ENCODE data around the gene ZKSCAN3. TPM values are rescaled to one million over a fixed set of nuclear protein-coding genes. Genes with fewer than 3 reads are reported as not detected.
A peak's percentile ranks its signal among the peaks of the same experiment; 100 is the strongest.

Gene ZKSCAN3
- polyA plus RNA-seq, 1 donor from 2014 or later, result 14.9 TPM

DNA sequence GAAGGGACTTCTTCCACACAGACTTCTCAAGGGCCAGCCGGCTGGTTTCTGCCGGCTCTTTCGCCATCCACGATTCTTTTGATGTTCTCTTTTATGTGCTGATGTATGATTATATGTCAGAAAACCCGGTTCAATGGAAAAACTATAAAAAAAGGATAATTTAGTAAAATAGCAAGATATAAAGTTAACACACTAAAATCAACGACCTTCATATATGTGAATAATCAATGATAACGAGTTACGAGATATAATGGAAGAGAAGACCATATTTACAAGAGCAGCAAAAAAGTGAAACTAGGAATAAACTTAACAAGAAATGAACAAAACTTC lies 50.3 kb downstream of the ZKSCAN3 start:
- Histone ChIP-seq H2AFZ (ENCODE audit: low read depth, low read length) (peak overlapping the region; percentile 99), H3K4me2 (ENCODE audit: low read length) (peak overlapping the region; percentile 85), H3K36me3 (ENCODE audit: insufficient read depth, low read length) (peaks cover 4% of the 10 kb centered on the region), H3K27ac (ENCODE audit: low read length) (peak overlapping the region; percentile 91), H3K4me3 (ENCODE audit: low read length) (peak overlapping the region; percentile 74), H3K9me2 (ENCODE audit: insufficient read depth, low read length) (no peaks in the 10 kb centered on the region), H3K9me3 (ENCODE audit: low read length) (no peaks in the 10 kb centered on the region), H3K27me3 (ENCODE audit: insufficient read depth, low read depth, low read length) (no peaks in the 10 kb centered on the region), H3K9ac (ENCODE audit: low read length) (peak overlapping the region; percentile 93), H3K79me2 (replicated peaks; ENCODE audit: insufficient read depth, low read length) (peaks cover 46% of the 10 kb centered on the region), H3F3A (ENCODE audit: insufficient read depth, low read length, poor library complexity, severe bottlenecking) (no peaks in the 10 kb centered on the region), H4K20me1 (ENCODE audit: insufficient read depth) (no peaks in the 10 kb centered on the region)
- TF ChIP-seq SMC3 (conservative IDR thresholded peaks at IDR 0.05; ENCODE audit: poor library complexity), result no peak
- no peak for TF ChIP-seq MXI1 (conservative IDR thresholded peaks at IDR 0.05; ENCODE audit: poor library complexity, severe bottlenecking)
- TF ChIP-seq POLR2AphosphoS5 (IDR thresholded peaks at IDR 0.05), result no peak
- TF ChIP-seq, protein P1, sequence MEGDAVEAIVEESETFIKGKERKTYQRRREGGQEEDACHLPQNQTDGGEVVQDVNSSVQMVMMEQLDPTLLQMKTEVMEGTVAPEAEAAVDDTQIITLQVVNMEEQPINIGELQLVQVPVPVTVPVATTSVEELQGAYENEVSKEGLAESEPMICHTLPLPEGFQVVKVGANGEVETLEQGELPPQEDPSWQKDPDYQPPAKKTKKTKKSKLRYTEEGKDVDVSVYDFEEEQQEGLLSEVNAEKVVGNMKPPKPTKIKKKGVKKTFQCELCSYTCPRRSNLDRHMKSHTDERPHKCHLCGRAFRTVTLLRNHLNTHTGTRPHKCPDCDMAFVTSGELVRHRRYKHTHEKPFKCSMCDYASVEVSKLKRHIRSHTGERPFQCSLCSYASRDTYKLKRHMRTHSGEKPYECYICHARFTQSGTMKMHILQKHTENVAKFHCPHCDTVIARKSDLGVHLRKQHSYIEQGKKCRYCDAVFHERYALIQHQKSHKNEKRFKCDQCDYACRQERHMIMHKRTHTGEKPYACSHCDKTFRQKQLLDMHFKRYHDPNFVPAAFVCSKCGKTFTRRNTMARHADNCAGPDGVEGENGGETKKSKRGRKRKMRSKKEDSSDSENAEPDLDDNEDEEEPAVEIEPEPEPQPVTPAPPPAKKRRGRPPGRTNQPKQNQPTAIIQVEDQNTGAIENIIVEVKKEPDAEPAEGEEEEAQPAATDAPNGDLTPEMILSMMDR (IDR thresholded peaks at IDR 0.05; ENCODE audit: poor library complexity, severe bottlenecking), result no peak
- no peak for TF ChIP-seq TAF1 (IDR thresholded peaks at IDR 0.05; ENCODE audit: low read depth)
- no peak for TF ChIP-seq RAD21 (conservative IDR thresholded peaks at IDR 0.05)
- TF ChIP-seq, protein P2, sequence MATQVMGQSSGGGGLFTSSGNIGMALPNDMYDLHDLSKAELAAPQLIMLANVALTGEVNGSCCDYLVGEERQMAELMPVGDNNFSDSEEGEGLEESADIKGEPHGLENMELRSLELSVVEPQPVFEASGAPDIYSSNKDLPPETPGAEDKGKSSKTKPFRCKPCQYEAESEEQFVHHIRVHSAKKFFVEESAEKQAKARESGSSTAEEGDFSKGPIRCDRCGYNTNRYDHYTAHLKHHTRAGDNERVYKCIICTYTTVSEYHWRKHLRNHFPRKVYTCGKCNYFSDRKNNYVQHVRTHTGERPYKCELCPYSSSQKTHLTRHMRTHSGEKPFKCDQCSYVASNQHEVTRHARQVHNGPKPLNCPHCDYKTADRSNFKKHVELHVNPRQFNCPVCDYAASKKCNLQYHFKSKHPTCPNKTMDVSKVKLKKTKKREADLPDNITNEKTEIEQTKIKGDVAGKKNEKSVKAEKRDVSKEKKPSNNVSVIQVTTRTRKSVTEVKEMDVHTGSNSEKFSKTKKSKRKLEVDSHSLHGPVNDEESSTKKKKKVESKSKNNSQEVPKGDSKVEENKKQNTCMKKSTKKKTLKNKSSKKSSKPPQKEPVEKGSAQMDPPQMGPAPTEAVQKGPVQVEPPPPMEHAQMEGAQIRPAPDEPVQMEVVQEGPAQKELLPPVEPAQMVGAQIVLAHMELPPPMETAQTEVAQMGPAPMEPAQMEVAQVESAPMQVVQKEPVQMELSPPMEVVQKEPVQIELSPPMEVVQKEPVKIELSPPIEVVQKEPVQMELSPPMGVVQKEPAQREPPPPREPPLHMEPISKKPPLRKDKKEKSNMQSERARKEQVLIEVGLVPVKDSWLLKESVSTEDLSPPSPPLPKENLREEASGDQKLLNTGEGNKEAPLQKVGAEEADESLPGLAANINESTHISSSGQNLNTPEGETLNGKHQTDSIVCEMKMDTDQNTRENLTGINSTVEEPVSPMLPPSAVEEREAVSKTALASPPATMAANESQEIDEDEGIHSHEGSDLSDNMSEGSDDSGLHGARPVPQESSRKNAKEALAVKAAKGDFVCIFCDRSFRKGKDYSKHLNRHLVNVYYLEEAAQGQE (IDR thresholded peaks at IDR 0.05; ENCODE audit: borderline replicate concordance), result no peak
- TF ChIP-seq EZH2 (IDR thresholded peaks at IDR 0.05; ENCODE audit: borderline replicate concordance, insufficient read depth, low read length, poor library complexity, severe bottlenecking), result no peak
- no peak for TF ChIP-seq EP300 (conservative IDR thresholded peaks at IDR 0.05; ENCODE audit: poor library complexity, severe bottlenecking)

DNA sequence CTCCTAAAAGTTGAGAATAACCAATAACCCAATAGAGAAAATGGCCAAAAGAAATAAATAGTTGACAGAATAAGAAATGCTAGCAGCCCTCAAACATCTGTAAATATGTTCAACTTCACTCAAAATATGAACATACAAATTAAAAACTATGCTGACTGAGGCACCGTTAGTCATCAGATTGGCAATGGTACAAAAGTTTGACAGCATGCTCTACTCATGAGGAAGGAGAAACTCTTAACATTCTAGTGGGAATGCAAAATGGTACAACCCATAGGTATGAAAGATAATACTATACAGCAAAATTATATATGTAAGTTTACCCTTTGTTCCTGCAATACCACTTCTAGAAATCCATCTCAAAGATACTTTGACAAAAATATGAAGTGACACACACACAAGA lies 51.4 kb downstream of the ZKSCAN3 start:
- Histone ChIP-seq H3K36me3 (ENCODE audit: insufficient read depth, low read length) (no peaks in the 10 kb centered on the region), H3K9ac (ENCODE audit: low read length) (no peak overlapping the region), H3K79me2 (replicated peaks; ENCODE audit: insufficient read depth, low read length) (peaks cover 35% of the 10 kb centered on the region), H4K20me1 (ENCODE audit: insufficient read depth) (no peaks in the 10 kb centered on the region), H3K27ac (ENCODE audit: low read length) (no peak overlapping the region), H3K27me3 (ENCODE audit: insufficient read depth, low read depth, low read length) (no peaks in the 10 kb centered on the region), H3F3A (ENCODE audit: insufficient read depth, low read length, poor library complexity, severe bottlenecking) (no peaks in the 10 kb centered on the region), H3K4me2 (ENCODE audit: low read length) (no peak overlapping the region), H2AFZ (ENCODE audit: low read depth, low read length) (no peak overlapping the region), H3K9me3 (ENCODE audit: low read length) (no peaks in the 10 kb centered on the region), H3K9me2 (ENCODE audit: insufficient read depth, low read length) (no peaks in the 10 kb centered on the region), H3K4me3 (ENCODE audit: low read length) (no peak overlapping the region)
- TF ChIP-seq POLR2AphosphoS5 (IDR thresholded peaks at IDR 0.05) (no peak), MXI1 (conservative IDR thresholded peaks at IDR 0.05; ENCODE audit: poor library complexity, severe bottlenecking) (no peak), SMC3 (conservative IDR thresholded peaks at IDR 0.05; ENCODE audit: poor library complexity) (no peak), EZH2 (IDR thresholded peaks at IDR 0.05; ENCODE audit: borderline replicate concordance, insufficient read depth, low read length, poor library complexity, severe bottlenecking) (no peak), RAD21 (conservative IDR thresholded peaks at IDR 0.05) (no peak), TAF1 (IDR thresholded peaks at IDR 0.05; ENCODE audit: low read depth) (no peak), EP300 (conservative IDR thresholded peaks at IDR 0.05; ENCODE audit: poor library complexity, severe bottlenecking) (no peak)
- TF ChIP-seq, protein P1 (IDR thresholded peaks at IDR 0.05; ENCODE audit: poor library complexity, severe bottlenecking), result no peak
- TF ChIP-seq, protein P2 (IDR thresholded peaks at IDR 0.05; ENCODE audit: borderline replicate concordance), result no peak
